VCaP (cell line): ENCODE results near the gene SLC45A3.

ENCODE experiments used
- H3K27ac ChIP-seq: fragments of 450-650 bp; 2 replicates; pipeline ENCODE4 v1.5.1; 2017
- CTCF ChIP-seq: fragments of 450-650 bp; conservative IDR thresholded peaks from 2 replicates; pipeline ENCODE4 v1.5.1; 2017; ENCODE audit warnings: mild to moderate bottlenecking, moderate library complexity

Gene SLC45A3

DNA sequence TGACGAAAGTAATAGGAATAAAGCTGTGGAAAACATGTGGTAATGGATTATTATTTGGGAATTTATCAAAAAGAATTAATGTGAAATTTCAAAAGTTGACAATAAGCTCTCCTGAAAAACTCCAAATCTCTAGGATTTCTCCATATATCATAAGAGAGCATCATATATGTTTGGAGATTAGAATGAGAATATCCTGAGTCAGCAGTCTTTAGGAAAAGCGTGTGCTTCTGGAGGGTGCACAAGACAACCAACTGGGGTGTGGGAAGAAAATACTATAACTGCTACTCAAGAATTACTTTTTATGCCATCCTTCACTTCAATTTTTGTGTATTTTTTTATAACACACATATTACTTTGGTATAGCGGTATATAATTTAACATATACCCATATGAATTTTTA is 68.2 kb downstream of the SLC45A3 start:
- H3K27ac ChIP-seq = peak overlapping the region; percentile 93
- no peak for TF ChIP-seq CTCF

DNA sequence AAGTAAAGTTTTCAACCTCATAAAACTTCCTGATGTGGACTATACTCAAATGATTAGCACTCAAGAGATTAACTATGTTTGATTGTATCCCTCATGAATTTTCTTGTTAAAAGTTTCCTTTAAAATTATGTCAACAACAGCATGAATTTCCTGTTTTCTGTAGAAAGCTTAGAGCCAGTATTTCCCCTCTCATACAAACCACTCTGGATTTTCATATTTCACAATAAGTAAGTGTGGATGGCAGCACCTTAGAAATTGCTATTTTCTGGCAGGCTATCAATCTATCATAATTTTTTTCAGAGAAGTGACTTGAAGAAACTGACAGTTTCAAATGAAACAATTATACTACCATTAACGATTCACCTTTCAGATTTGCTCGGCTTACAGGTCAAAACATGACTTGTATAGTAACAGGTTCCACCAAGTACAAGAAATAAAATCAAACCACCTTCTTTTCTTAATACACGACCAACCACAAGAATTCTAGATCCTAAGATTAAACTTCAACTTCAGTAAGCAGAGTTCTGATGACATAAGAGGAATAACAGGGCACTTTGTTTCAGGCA is 69.3 kb downstream of the SLC45A3 start:
- no peak for TF ChIP-seq CTCF
- peak overlapping the region; percentile 93 for H3K27ac ChIP-seq

GRCh38 chr1:205610036-205610435 is 70.3 kb downstream of the SLC45A3 start:
- no peak for TF ChIP-seq CTCF
- peak overlapping the region; percentile 93 for H3K27ac ChIP-seq
